T-helper 22 cell (primary cell): Measurements from ENCODE around the gene CACNA1C.
"Not testable (repeated sequence)": the region's sequence is repeated elsewhere in the genome, so short reads cannot be mapped to it uniquely, and the experiment has no call there.

ENCODE experiments used
- DNase-seq: peaks from one replicate; pipeline ENCODE4 v3.0.0-alpha.2; 2020; ENCODE audit warnings: low read depth

Gene CACNA1C

DNA sequence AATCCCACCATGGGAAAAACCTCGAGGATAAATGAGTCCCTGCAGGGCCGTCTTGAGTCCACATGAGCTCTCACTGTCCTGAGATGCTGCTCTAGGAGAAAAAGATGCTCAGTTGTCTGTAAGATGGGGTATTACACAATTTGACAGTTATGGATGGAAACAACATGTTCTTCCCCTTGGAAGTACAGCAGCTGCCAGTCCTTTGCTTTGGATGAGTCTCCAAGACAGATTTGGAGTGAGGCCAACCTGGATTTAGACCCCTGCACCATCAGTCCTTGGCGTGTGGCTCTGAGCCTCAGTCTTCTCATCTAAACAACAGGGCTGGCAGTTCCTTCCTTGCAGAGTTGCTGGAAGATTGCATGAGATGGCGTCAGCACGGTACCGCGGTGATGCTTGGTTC lies 432.9 kb downstream of the CACNA1C start:
- no peak for DNase-seq

DNA sequence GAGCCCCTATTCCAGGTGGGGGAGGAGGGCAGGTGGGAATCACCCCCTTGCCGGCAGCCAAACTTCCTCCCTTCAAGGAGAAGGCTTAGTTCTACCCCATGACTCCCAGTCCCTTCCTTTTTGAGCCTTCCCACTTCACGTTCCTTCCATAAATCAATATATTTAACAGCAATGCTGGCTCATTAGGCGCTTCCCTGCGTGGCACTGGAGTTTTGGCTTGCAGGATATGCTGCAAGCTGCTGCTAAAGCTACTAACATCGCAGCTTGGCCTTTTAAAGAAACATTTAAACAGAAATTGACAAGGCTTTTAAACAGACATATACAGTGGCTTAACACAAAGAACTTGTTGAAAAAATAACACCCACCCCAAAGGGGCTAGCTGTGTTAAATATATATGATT lies 434.0 kb downstream of the CACNA1C start:
- no peak for DNase-seq

DNA sequence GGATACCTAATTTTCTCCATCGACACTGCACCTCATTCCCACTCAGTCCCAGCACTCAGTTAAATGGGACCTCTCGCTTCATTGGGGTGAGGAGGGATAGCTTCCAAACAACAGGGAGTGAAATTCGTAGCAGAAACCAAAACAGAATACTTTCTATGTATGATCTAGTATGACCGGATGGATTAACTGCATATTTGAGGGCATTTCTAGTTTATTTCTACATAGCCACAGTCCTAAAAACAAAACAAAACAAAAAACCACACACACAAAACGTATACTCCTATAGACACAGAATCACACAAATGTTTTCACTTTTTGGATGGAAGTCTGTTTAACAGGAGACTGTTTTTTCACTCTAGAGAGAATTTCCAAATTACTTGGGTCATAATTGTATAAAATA lies 434.5 kb downstream of the CACNA1C start:
- DNase-seq, result no peak

DNA sequence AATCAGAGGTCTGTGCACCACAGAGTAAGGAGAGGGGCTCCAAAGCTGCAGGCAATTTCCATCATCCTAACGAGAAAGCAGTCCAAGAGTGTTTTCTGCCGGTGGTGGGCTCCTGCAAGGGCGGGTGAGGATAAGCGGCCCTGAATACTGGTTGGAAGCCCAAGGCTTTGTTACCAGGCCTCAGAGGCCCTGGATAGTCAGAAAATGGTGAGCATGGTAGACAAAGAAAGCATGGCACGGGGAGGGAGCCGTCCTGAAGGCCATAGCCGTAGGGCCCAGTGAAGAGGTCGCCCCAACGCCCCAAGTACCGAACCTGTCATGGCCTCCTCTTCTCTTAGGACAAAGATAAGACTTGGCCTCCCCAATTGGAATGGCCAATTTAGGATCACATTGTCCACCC lies 435.3 kb downstream of the CACNA1C start:
- DNase-seq, result no peak

DNA sequence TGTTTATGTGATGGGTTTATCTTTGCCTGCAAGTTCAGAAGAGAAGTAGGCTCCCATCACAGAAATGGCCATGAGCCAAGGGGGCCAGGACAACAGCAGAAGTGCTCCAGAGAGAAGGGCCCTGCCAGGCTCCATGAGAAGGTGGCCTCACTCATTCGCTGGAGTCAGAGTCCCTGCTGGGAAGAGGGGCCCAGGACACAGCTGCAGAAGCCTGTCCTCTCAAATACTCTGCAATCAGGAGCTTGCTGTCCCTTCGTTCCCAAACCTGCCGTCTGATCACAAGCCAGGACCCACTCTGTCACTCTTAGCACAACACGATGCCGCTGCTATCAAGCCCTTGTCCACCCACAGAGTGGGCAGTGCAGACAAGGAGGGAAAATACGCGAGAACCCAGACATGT lies 435.8 kb downstream of the CACNA1C start:
- DNase-seq, result no peak

DNA sequence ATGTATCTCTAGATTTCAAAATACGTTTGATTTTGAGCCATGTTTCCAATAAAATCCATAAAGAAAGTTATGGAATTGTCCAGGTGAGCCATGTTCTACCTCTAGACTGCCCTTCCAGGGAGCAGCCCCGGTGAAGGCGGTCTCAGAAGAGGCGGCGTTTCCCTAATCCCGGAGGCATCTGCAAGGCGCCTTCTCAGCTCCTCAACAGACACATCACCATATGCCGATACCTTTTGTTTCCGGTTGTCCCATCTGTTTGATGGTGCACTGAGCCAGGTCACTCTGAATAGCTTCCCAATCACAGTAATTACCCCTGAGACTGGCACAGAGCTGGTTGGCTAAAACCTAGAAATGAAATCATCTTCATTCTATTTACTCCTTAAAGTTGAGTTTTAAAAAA lies 436.5 kb downstream of the CACNA1C start:
- DNase-seq, result no peak

DNA sequence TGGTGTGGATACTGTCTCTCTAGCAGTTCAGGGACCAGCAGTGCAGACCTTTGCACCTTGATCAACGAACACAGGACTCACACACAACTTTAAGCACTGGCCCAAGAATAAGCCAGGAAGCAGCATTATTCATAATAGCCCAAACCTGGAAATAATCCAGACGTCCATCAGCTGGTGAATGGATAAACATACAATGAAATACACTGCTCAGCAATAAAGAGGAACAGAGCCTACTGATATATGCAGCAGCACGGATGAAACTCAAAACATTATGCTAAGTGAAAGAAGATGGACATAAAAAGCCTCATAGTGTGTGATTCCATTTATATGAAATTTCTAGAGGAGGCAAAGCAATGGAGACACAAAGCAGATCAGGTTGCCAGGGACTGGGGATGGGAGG lies 438.0 kb downstream of the CACNA1C start:
- DNase-seq, result no peak

DNA sequence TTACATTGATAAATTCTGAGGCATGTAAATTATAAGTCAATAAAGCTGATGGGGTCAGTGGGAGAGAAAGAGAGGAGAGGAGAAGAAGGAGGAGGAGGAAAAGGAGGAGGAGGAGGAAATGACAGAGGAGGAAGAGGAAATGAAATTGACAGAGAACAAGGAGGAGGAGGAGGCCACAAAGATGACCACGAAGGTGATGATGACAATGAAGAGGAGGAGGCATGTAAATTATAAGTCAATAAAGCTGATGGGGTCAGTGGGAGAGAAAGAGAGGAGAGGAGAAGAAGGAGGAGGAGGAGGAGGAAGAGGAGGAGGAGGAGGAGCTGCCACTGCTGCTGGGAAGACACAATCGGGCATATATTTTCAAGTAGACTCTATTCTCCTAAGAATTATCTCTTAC lies 438.6 kb downstream of the CACNA1C start:
- not testable (repeated sequence) for DNase-seq

DNA sequence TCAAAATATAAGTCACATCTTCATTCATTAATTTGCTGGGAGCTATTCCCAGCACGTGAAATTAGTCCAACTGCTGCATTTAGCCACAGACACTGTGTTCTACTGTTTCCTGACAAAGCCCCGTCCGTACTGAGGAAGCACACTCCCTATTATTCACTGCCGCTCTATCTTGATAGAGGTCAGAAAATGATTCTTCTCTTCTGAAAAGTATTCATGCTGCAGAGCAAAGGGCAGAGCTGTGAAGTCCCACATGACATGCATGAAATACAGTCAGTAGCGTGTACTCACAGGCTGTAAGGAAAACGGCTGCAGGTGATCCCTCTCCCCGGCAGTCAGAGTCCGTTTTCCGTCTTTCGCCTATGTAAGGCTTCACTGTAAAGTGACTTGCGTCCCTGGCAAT lies 439.4 kb downstream of the CACNA1C start:
- no peak for DNase-seq

DNA sequence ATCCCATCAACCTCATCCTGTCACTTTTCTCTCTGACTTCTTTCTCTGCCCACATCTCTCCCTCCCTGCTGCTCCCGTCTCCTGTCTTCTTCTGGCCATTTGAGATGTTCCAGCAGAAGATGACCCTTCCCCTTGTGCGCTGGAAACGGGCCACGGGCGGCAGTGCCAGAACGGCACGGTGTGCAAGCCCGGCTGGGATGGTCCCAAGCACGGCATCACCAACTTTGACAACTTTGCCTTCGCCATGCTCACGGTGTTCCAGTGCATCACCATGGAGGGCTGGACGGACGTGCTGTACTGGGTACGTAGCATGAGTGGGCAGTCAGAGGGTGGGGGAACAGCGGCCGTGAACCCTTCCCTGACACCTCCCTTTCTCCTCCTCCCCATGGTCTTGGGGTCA lies 440.3 kb downstream of the CACNA1C start:
- no peak for DNase-seq

DNA sequence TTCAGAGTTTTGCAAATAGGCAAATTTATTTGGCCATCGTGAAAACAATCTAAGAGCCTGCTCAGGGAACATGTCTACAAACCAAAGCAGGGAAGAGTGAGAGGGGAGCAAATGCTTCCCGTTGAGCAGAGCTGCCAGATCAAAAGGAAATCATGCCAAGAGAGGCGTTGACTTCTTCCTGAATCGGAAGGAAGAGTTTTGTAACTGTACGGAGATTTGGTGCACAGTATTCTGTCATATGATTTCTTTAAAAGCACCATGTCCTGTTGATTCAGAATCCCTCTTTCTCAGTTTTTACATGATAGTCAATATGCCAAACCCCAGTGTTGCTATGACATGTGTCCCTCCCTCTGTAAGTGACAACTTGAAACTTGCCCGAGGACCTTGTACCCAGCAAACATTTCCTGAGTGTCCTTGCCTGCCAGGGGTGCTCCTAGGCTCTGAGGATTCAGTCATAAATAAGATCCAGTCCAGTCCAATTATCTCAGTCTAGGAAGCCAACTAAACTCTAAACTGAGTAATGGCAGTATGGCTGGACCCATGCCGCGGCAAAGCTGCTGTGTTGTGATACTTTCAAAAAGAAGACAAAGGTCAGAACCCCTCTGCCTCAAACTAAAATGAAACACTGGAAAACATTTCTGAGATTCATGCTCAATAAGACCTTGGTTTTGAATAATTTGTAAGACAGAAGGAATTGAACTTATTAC lies 441.9 kb downstream of the CACNA1C start:
- no peak for DNase-seq

DNA sequence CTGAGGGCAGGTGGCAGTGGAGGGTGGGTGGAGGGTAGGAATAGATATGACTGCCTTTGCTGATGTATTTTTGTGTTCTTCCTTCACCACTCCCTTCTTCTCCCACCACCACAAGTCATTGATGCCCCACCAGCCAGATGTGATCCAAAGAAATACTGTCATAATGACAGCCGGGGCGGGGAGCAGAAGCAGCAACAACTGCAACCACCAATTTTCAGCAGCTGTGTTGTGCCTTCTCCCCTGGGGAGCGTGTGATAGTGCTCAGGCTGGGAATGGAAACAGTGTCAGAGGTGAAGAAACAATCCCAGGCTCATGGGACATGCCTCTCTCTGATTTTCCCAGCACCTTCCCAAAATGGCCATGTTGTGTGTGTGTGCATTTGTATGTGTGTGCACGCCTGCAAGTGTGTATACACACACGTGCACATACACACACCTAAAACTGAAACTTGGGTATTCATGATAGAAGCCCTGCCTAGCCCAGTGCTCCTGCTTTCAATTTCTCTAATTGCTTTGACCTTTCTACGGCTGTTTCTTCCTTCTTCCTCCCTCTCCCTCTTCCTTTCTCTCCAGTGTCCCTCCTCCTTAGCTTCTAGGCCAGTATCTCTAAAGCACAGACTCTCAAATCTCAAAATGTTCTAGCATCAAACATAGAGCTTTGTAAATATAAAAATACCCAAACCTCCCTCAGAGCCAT lies 442.8 kb downstream of the CACNA1C start:
- no peak for DNase-seq

DNA sequence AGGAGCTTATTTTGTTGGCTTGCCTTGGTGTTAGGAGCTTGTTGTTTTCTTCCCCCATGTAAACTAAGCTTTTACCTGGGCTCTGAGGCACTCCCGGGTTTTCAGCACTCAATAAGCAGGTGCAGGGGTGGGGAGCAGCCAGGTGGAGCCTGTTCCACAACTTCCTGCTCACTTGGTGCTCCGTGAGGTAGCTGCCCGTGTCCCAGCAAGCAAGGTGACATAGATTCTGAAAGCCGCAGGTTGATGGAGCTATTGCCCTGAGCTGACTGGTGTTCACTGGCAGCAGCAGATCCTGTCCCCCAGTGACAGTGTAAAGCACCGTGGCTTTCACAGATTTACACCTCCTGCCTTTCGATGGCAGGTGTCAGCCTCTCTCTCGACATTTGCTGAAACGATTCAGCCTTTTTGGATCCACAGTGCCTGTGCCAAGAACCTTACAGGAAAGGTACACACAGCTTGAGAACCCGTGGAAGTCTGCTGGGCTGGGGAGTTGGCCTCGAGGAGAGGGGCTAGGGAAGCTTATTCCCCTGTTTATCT lies 446.2 kb downstream of the CACNA1C start:
- DNase-seq, result no peak

DNA sequence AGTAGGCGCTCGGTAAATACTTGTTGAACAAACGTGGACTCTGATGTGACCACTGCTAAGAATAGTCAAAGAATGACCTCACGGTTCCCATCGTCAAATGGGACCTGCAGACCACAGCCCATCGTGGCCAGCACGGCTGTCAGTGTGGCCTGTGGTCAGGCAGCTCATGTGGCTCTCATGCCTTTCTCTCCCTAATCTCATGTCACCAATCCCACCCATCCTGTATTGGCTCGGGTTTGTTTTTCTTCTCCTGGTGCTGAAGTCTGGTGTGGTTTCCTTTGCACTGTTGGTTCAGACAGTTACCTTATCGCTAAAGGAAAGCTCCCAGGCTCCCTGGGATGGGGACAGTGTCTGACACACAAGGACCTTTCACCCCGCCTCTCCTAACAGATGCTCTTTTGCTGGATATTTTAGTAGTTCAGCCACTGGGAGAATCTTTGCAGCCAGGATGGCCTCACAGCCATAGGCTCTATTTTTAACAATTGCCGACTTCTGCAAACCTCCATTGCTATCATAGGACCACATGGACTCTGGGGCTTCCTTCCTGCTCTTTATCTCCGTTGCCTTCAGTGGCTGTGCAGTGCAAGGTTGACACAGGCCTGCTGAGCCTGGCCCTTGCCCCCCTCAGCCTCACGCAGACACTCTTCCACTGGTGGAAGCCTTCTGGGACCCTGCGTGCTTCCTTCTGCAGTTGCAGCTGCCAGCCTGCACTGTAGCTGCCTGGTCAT lies 448.8 kb downstream of the CACNA1C start:
- DNase-seq, result no peak

DNA sequence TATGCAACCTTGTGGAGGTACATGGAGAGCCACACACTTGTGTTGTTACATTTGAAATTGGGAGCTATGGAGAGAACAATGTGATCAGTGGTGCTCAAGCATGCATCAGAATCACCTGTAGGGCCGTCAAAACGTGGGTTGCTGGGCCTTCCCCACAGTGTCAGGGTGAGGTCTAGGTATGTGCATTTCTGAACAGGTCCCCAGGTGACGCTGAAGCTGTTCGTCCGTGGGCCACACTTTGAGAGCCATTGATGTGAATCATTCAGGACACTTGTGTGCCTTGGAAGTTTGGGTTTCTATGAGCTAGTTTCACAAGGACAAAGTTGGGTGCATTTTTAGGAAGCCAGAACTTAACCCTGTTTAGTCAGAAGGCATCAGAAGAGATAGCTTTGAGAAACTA lies 450.2 kb downstream of the CACNA1C start:
- no peak for DNase-seq

DNA sequence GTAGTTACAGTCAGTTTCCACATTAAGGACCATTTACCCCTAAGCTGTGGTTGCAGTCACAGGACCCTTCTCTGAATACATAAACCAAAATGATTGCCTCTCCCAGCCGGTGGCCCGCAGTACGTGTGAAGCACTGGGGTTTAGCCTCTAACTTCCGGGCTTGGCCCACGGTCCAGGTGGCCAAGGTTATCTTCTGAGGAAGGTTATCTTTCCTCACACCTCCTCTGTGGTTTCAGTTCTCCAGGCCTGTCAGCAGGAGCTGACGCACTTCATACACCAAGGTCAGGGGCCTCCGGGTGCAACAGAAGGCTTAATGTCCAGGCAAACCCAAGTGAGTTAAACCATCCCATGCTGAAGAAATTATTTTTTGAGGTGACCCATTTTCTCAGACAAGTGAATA lies 451.0 kb downstream of the CACNA1C start:
- DNase-seq, result no peak

DNA sequence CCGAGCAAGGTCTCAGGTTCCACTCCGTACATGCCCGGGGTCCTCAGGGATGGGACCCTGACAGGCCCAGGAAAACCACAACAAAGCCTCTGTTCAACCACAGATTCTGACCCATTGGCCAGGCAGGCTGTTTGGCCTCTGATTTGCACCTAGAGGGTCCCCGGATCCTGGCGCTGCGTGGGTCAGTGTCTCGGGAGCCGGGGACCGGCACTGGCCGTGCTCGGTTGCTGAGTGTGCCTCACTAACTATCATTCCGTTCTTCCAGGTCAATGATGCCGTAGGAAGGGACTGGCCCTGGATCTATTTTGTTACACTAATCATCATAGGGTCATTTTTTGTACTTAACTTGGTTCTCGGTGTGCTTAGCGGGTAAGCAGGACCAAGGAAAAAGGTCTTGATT lies 451.8 kb downstream of the CACNA1C start:
- DNase-seq, result no peak

DNA sequence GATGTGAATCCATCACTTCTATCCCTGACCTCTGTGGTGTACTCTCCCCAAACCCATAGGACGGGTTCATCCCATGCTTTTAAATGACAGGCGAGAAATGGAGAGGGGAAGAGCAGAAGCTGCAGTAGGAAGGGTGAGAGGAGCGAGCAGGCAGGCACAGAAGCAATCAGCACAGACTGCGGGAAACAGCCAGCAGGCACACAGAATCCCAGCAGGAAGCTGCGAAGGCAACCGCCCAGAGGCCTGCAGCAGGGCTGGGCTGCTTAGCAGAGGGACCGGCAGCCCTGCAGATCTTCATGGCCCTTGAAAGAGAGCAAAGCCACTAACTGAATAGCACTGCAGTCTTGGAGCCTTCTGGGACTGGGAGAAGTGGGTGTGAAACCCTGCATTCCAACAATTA lies 455.0 kb downstream of the CACNA1C start:
- no peak for DNase-seq

DNA sequence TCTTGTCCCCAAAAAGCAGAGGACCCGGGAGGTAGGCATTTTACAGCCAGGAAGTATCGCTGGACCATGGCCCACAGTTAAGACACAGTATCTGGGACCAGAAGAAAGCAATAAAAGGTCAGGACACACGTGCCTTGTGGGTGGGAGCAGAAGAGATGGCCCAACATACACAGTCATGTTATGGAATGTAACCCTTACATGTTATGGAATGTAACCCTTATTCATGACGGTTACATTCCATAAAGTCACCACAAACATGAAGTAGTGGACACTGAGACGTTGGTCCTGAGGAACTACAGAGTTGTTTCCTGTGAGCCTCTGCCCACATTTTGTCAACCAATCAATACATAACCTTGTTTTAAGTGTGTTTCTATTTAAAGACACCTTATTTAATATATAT lies 456.4 kb downstream of the CACNA1C start:
- DNase-seq, result no peak

DNA sequence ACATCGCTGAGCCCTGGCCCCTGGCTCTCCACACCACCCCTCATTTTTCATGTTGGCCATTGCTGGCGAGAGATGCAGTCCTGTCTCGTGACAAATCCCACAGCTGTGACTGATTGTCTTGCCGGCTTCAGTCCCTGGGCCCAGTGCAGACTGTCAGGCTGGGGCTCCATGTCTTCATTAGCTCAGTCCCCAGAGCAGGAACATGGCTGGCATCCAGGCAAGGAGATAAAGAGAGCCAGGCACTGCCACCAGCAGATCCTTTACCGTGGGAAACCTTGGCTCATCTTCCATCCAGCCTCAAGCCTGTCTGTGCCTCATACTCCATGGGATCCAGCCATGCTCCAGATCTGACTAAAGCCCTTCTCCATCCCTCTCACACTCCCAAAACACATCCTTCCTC lies 457.3 kb downstream of the CACNA1C start:
- no peak for DNase-seq

DNA sequence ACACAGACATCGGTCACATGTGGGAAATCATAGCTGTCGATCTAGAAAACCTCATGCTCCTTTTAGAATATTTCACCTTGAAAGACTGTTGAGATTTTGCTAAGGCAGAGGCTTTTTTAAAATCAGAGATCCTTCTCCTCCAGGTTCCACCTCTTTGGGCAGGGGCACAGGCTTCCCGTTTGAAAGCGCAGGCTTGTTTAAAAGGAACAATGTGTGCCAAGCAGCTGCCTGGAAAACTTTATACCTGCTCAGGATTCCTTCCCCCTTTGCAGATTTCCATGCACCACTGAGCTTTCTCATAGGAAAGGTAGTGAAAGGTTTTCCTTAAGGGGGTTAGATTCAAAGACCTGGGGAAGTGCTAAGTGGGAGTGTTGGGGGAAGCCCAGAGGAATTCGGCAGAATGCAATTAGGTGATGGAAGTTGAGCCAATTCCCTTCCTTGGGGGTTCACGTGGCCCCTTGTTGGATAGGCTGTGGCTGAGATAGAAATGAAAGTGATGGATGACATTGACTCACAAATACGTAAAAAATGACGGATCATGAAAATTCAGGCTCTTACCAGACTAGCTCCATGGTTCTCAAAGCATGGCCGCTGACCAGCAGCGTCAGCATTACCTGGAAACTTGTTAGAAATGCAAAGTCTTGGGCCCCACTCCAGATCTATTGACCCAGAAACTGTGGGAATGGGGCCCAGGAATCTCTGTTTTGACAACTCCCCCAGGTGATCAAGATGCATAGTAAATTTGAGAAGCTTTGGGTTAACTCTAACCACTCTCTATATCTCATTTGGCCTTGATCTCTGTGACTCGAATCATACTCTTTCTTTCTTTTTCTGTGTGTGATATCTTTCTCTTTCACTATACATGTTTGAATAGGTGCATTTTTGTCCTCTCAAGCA lies 460.6 kb downstream of the CACNA1C start:
- no peak for DNase-seq

DNA sequence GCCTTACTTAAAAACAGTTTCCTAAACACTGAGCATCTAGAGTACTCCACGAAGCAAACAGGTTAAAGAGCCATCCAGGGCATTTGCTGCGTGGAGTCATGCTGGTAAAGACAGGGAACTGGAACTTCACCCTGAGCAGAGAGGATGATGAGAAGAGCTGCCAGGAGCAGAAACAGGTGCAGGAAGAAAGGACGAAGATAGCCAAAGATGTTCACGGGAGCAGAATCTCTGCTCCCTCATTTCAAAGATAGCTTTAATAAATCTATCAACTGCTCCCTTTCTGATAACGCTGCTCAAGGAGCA lies 461.2 kb downstream of the CACNA1C start:
- no peak for DNase-seq
